Measurements from ENCODE around the gene RPTOR.

Gene RPTOR

DNA sequence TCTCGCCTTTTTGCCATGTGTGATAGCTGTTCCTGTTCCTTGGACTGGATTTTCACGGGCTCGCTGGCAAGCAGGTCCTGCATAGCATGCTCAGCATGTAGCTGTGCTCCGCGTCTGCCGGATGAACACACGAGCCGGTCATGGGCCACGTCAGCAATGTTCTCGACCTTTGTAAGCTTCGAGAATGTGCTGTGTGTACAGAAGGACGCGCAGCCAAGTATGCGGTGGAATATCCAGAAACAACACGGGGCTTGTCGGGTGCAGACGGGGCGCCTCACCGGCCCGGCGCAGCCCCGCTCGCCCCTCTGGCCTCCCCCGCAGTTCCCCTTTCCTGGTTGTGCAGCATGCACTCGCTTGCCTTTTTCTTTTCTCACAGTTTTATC lies 42.2 kb downstream of the RPTOR start:
- TF ChIP-seq, protein P1, sequence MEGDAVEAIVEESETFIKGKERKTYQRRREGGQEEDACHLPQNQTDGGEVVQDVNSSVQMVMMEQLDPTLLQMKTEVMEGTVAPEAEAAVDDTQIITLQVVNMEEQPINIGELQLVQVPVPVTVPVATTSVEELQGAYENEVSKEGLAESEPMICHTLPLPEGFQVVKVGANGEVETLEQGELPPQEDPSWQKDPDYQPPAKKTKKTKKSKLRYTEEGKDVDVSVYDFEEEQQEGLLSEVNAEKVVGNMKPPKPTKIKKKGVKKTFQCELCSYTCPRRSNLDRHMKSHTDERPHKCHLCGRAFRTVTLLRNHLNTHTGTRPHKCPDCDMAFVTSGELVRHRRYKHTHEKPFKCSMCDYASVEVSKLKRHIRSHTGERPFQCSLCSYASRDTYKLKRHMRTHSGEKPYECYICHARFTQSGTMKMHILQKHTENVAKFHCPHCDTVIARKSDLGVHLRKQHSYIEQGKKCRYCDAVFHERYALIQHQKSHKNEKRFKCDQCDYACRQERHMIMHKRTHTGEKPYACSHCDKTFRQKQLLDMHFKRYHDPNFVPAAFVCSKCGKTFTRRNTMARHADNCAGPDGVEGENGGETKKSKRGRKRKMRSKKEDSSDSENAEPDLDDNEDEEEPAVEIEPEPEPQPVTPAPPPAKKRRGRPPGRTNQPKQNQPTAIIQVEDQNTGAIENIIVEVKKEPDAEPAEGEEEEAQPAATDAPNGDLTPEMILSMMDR (IDR thresholded peaks at IDR 0.05; ENCODE audit: low read depth, low read length), result no peak
- DNase-seq (ENCODE audit: low read depth in 2 of 2), result no peak
- no peak overlapping the region for H3K4me3 ChIP-seq (replicated peaks in 1 of 2; ENCODE audit: low read depth in 2 of 2, low read length in 2 of 2)

DNA sequence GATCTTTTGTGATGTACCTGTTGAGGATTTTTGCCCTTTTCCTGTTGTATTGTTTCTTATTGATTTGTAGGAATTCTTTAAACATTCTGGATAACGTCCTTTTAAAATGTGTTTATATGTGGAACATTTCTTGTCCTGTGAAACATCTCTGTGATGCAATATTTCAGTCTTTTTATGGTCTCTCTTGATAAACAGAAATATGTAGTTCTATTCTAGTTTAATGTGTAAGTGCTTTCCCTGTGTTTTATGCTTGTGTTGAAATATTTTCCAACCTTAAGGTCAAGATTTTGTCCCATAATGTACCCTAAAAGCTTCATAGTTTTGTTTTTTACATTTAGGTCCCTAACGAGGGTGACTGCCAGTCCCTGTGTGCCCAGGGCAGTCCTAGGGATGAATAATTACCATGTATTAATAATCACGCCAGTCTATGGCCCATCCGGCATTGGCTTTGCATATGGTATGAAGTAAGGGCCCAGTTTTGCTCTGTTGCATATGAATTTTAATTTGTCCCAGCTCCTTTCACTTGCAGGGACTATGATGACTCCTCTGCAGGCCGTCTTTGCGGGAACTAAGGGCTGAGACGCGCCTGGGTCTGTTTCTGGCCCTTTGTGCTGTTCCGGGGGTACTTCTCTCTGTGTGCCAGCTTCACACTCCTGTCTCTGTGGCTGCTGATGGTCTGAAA lies 44.2 kb downstream of the RPTOR start:
- TF ChIP-seq, protein P1 (IDR thresholded peaks at IDR 0.05; ENCODE audit: low read depth, low read length), result no peak
- no peak for DNase-seq (ENCODE audit: low read depth in 2 of 2)
- no peak overlapping the region for H3K4me3 ChIP-seq (replicated peaks in 1 of 2; ENCODE audit: low read depth in 2 of 2, low read length in 2 of 2)

DNA sequence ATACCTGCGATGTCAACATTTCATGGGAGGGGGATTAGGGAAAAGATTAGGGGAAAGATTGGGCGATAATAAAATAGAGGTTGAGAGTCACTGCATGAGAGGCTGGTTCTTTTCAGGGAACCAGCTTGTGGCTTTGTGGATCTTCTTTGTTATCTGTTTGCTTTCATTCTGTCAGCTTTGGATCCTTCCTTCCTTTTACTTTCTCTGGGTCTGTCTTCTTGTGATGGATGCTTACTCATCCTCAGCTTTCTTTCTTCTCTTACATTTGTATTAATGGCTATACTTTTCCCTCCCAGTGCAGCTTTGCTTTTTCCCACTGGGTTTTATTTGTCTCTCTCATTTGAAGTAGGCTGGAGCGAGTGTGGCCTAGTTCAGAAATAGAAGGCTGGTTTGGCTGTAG lies 47.1 kb downstream of the RPTOR start:
- DNase-seq (ENCODE audit: low read depth in 2 of 2), result no peak
- no peak overlapping the region for H3K4me3 ChIP-seq (replicated peaks in 1 of 2; ENCODE audit: low read depth in 2 of 2, low read length in 2 of 2)
- TF ChIP-seq, protein P1 (IDR thresholded peaks at IDR 0.05; ENCODE audit: low read depth, low read length), result no peak

DNA sequence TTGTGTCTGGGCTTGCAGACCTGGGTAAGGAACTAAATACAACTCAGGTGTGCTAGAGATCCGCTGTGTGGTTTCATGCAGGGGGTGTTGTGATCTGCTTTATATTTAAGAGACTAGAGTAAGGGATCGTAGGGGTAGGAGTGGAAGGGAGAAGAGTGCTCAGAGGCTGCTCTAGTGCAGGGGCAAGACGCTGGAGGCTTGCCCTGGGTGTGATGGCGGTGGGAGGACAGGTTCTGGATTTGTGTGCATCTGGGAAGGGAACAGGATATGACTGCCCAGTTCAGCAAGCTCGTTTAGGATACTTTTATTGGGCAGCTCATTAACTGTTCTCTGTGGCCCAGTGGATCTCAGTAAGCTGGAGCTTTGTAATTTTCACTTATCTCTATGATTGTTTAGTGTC lies 47.6 kb downstream of the RPTOR start:
- no peak for DNase-seq (ENCODE audit: low read depth in 2 of 2)
- TF ChIP-seq, protein P1 (IDR thresholded peaks at IDR 0.05; ENCODE audit: low read depth, low read length), result no peak

DNA sequence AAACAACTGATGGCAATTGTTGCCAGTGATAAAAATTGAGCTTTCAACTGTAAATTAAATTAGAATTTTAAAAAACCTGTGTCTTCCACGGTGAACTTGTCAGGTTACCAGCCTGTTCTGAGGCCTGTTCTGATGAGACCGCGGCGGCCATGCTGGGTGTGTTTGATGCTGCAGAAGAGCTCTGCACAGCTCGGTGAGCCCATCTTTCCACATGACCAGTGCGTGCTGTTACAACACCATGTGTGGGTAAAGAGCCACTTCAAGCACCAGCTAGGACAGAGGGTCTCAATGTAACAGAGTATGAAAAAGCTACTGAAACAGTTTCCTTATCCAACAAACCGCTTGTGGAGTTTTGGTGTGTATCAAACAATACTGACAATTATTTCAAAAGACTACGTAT lies 48.5 kb downstream of the RPTOR start:
- no peak overlapping the region for H3K4me3 ChIP-seq (replicated peaks in 1 of 2; ENCODE audit: low read depth in 2 of 2, low read length in 2 of 2)
- no peak for DNase-seq (ENCODE audit: low read depth in 2 of 2)
- TF ChIP-seq, protein P1 (IDR thresholded peaks at IDR 0.05; ENCODE audit: low read depth, low read length), result no peak

More for the DNA sequence above, 47.6 kb downstream of the RPTOR start:
- H3K4me3 ChIP-seq (replicated peaks in 1 of 2; ENCODE audit: low read depth in 2 of 2, low read length in 2 of 2), result no peak overlapping the region

DNA sequence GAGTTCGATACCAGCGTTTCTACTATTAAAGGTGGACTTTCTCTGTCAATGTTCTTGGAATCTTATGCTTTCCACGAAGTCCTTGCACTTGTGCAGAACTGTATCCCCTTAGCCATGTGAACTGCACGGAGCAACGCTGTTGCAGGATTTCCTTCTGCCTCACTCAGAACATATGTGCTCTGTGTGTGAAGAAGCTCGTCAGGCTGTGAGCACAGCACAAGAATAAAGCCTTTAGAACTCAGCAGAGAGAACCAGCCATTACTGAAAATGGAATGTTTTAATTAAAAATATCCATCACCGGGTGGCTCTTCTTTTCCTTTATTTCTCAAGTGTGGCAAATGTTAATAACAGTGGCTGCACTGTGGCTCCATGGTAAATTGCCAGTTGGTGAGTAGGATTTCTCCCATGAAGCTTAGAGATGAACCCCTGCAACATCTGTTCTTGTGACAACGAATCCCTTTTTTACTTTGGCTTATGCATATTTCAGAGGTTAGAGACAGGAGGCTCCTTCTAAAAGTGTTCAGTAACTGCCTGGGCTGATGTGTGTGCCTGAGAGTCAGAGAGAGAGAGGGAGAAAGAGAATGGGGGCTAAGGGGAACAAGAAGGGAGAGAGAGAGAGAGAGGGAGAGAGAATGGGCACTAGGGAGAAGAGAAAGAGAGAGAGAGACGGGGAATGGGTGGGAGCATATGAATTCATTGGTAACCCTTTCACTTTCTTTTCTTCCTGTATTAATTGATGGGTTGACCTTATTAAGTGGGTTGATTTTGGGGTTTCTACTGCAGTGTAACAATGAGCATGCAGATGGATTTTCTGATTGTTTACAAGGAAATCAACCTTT lies 50.0 kb downstream of the RPTOR start:
- no peak overlapping the region for H3K4me3 ChIP-seq (replicated peaks in 1 of 2; ENCODE audit: low read depth in 2 of 2, low read length in 2 of 2)
- TF ChIP-seq, protein P1 (IDR thresholded peaks at IDR 0.05; ENCODE audit: low read depth, low read length), result no peak
- no peak for DNase-seq (ENCODE audit: low read depth in 2 of 2)

All from cardiac fibroblast (primary cell).